ENCODE measurements around the gene GNG7.
"Not testable (repeated sequence)": the region's sequence is repeated elsewhere in the genome, so short reads cannot be mapped to it uniquely, and the experiment has no call there.

GNG7 gene

GRCh38 chr19:2619076-2619475 lies 83.4 kb downstream of the GNG7 start:
- no peak for DNase-seq (ENCODE audit: low read depth)

- DNase-seq (ENCODE audit: low read depth): peak; percentile 48
These were observed 83.9 kb downstream of the GNG7 start for GRCh38 chr19:2618611-2619010.

GRCh38 chr19:2617393-2618165 lies 84.9 kb downstream of the GNG7 start:
- DNase-seq (ENCODE audit: low read depth): no peak

- no peak for DNase-seq (ENCODE audit: low read depth)
These were observed 85.6 kb downstream of the GNG7 start for GRCh38 chr19:2616741-2617392.

- no peak for DNase-seq (ENCODE audit: low read depth)
These were observed 86.7 kb downstream of the GNG7 start for GRCh38 chr19:2615782-2616181.

- DNase-seq (ENCODE audit: low read depth): no peak
These were observed 88.8 kb downstream of the GNG7 start for GRCh38 chr19:2613507-2614295.

GRCh38 chr19:2612619-2613249 lies 89.8 kb downstream of the GNG7 start:
- DNase-seq (ENCODE audit: low read depth): no peak

GRCh38 chr19:2611483-2612464 lies 90.7 kb downstream of the GNG7 start:
- DNase-seq (ENCODE audit: low read depth): no peak

- peak; percentile 85 for DNase-seq (ENCODE audit: low read depth)
These were observed 91.6 kb downstream of the GNG7 start for GRCh38 chr19:2610637-2611482.

GRCh38 chr19:2609389-2610116 lies 92.9 kb downstream of the GNG7 start:
- no peak for DNase-seq (ENCODE audit: low read depth)

- DNase-seq (ENCODE audit: low read depth): not testable (repeated sequence)
These were observed 93.5 kb downstream of the GNG7 start for GRCh38 chr19:2609034-2609388.

- DNase-seq (ENCODE audit: low read depth): no peak
These were observed 93.9 kb downstream of the GNG7 start for GRCh38 chr19:2608602-2608922.

GRCh38 chr19:2607712-2608601 lies 94.5 kb downstream of the GNG7 start:
- DNase-seq (ENCODE audit: low read depth): peak; percentile 68

GRCh38 chr19:2606774-2607173 lies 95.7 kb downstream of the GNG7 start:
- DNase-seq (ENCODE audit: low read depth): not testable (repeated sequence)

- not testable (repeated sequence) for DNase-seq (ENCODE audit: low read depth)
These were observed 96.6 kb downstream of the GNG7 start for GRCh38 chr19:2605889-2606288.

- no peak for DNase-seq (ENCODE audit: low read depth)
These were observed 97.7 kb downstream of the GNG7 start for GRCh38 chr19:2604747-2605329.

- no peak for DNase-seq (ENCODE audit: low read depth)
These were observed 99.2 kb downstream of the GNG7 start for GRCh38 chr19:2603334-2603733.

Measured in stimulated activated CD8-positive, alpha-beta memory T cell treated with anti-CD3 and anti-CD28 coated beads, Interleukin-15, amount 100 ng/mL, for 24 hours (primary cell).